ENCODE measurements around the gene PSMD7.

The PSMD7 gene

GRCh38 chr16:74296432-74297144, at the start of gene PSMD7:
Gene PSMD7 (plus strand): TSS chr16:74296814. CDS start chr16:74296915, 101 bp downstream.
- peak; percentile 84 for DNase-seq (ENCODE audit: low spot score)

GRCh38 chr16:74249254-74249653, 47.4 kb upstream of the PSMD7 start:
- no peak for DNase-seq (ENCODE audit: low spot score)

GRCh38 chr16:74249846-74250245, 46.8 kb upstream of the PSMD7 start:
- no peak for DNase-seq (ENCODE audit: low spot score)

- no peak for DNase-seq (ENCODE audit: low spot score)
Measured at GRCh38 chr16:74252329-74252728, 44.3 kb upstream of the PSMD7 start.

- DNase-seq (ENCODE audit: low spot score): no peak
Measured at GRCh38 chr16:74253161-74253938, 43.3 kb upstream of the PSMD7 start.

GRCh38 chr16:74257061-74257460, 39.6 kb upstream of the PSMD7 start:
- no peak for DNase-seq (ENCODE audit: low spot score)

GRCh38 chr16:74261068-74261467, 35.5 kb upstream of the PSMD7 start:
- no peak for DNase-seq (ENCODE audit: low spot score)

- DNase-seq (ENCODE audit: low spot score): no peak
Measured at GRCh38 chr16:74264811-74265210, 31.8 kb upstream of the PSMD7 start.

GRCh38 chr16:74268372-74268782, 28.2 kb upstream of the PSMD7 start:
- no peak for DNase-seq (ENCODE audit: low spot score)

- no peak for DNase-seq (ENCODE audit: low spot score)
Measured at GRCh38 chr16:74271872-74272271, 24.7 kb upstream of the PSMD7 start.

GRCh38 chr16:74275031-74275636, 21.5 kb upstream of the PSMD7 start:
- no peak for DNase-seq (ENCODE audit: low spot score)

GRCh38 chr16:74275711-74276110, 20.9 kb upstream of the PSMD7 start:
- DNase-seq (ENCODE audit: low spot score): no peak

- DNase-seq (ENCODE audit: low spot score): no peak
Measured at GRCh38 chr16:74277974-74278373, 18.6 kb upstream of the PSMD7 start.

- no peak for DNase-seq (ENCODE audit: low spot score)
Measured at GRCh38 chr16:74279266-74279665, 17.3 kb upstream of the PSMD7 start.

GRCh38 chr16:74279805-74280204, 16.8 kb upstream of the PSMD7 start:
- no peak for DNase-seq (ENCODE audit: low spot score)

- no peak for DNase-seq (ENCODE audit: low spot score)
Measured at GRCh38 chr16:74280448-74280847, 16.2 kb upstream of the PSMD7 start.

- no peak for DNase-seq (ENCODE audit: low spot score)
Measured at GRCh38 chr16:74281300-74281699, 15.3 kb upstream of the PSMD7 start.

GRCh38 chr16:74283716-74284115, 12.9 kb upstream of the PSMD7 start:
- DNase-seq (ENCODE audit: low spot score): no peak

GRCh38 chr16:74288065-74288464, 8.5 kb upstream of the PSMD7 start:
- no peak for DNase-seq (ENCODE audit: low spot score)

- no peak for DNase-seq (ENCODE audit: low spot score)
Measured at GRCh38 chr16:74290356-74290755, 6.3 kb upstream of the PSMD7 start.

- no peak for DNase-seq (ENCODE audit: low spot score)
Measured at GRCh38 chr16:74291176-74291575, 5.4 kb upstream of the PSMD7 start.

GRCh38 chr16:74291577-74292208, 4.9 kb upstream of the PSMD7 start:
- DNase-seq (ENCODE audit: low spot score): no peak

- DNase-seq (ENCODE audit: low spot score): no peak
Measured at GRCh38 chr16:74296104-74296431, 546 bp upstream of the PSMD7 start.
